GM18498 (cell line): Measurements from ENCODE around the gene MBD3L2B.

ENCODE experiments used
- ATAC-seq: cut with Tn5 transposase; IDR thresholded peaks from one replicate; pipeline ENCODE4 v1.9.1; 2021; ENCODE audit warnings: mild to moderate bottlenecking, moderate library complexity; ENCODE audit not compliant: unreplicated experiment

MBD3L2B gene

DNA sequence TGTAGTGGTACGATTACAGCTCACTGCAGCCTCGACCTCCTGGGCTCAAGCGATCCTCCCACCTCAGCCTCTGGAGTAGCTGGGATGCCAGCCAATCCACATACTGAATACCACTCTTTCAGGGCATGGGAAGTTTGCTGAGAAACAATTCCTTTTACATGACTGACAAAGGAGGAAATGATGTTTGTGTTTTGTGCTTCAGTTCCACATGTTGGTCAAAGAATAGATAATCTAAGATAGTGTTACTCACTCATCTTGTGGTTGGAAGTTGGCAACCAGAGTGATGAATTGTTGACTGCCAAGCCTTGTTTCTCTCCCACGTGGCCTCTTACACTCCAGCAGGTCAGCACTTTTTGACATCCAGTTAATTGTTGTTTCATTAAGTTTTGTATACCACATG, 7.6 kb downstream of the MBD3L2B start:
- ATAC-seq = no peak

GRCh38 chr19:7010722-7011593, 10.3 kb downstream of the MBD3L2B start:
- no peak for ATAC-seq

DNA sequence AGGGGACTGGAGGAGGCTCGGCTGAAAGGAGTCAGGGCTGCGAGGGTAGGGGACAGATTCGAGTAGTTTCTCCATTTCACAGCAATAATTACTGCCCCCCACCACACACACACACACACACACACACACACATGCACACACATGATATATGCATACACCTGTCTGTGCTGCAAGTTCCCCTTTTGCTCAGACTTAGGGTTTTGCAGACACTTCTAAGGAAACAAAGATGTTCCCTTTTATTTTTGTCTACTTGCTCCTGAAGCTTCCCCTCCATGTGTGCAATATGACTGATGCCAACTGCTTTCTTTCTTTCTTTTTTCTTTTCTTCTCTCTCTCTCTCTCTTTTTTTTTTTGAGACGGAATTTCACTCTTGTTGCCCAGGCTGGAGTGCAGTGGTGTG, 13.4 kb downstream of the MBD3L2B start:
- no peak for ATAC-seq

DNA sequence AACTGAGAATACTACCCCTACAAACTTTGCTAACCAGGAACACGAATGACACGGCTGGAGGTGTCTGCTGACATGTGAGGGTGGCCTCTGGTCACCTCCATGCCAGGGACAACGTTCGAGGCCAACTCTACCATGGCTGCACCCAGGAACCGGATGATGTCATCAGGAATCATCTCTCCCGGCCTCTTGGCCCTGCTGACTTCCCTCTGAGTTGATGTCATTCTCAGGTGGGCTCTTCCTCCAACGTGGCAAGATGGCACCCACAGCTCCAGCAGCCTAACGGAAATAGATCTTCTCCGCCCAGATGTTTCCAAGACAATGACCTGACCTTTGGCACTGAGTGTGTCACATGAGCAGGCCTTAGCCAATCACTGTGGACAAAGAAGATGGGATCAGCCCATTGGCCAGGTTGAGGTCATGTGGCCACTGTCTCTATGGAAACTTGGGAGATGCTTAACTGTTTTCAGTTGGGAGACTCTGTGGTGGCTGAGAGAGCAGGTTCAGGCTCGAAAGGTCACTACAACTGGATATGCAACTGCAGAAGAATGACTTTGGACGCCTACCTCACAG, 15.0 kb downstream of the MBD3L2B start:
- ATAC-seq = no peak

GRCh38 chr19:7004313-7004931, 16.8 kb downstream of the MBD3L2B start:
- no peak for ATAC-seq

GRCh38 chr19:7000816-7001215, 20.4 kb downstream of the MBD3L2B start:
- ATAC-seq = no peak

GRCh38 chr19:7000333-7000732, 20.9 kb downstream of the MBD3L2B start:
- no peak for ATAC-seq

DNA sequence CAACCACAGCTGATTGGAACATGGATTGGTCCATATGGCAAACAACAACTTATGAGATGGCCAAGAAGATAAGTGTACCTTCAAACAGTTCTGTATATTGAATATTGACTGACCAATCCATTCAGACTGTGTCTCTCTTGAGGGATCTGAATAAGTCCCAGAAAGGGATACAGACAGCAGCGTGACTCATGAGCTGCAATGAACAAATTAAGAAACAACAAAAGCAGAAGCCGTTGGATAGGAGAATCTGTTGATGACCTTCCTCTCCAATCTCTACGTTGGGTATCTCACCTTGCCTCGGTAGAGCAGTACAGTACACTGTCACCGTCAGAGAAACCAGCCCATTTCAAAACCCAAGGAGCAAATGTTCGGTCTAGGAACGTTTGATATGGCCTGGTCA, 21.3 kb downstream of the MBD3L2B start:
- ATAC-seq = no peak

DNA sequence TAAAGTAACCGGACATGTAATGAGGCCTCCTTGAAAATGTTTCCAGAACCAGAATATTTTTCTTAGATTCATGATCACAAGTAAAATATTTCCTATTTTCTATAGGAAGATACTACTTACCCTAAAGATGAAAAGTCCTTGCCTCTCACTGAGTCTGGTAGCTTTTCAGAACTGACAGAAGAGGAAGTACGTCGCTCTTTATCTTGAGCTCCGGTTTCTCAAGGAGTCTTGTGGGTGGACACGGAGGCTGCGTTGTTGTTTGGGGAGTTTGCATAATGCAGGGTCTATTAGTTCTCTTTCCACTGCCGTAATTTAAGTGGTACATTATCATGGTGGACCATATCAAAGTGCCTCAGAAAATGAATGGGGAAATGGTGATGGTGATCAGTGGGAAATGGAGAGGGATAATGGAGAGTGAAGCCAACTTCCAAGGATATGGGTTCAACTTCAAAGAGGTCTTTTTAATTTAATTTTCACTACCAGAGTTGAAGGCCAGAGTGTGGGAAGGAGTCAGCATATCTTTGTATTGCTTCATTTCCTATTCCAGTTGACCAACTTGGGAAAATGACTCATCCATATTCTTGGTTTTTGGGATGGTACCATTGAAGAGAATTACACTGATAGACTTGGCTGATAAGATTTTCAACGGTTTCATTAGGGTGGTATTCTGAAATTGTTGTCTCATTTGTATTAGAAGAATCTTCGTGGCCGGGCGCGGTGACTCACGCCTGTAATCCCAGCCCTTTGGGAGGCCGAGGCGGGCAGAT, 23.4 kb downstream of the MBD3L2B start:
- no peak for ATAC-seq

DNA sequence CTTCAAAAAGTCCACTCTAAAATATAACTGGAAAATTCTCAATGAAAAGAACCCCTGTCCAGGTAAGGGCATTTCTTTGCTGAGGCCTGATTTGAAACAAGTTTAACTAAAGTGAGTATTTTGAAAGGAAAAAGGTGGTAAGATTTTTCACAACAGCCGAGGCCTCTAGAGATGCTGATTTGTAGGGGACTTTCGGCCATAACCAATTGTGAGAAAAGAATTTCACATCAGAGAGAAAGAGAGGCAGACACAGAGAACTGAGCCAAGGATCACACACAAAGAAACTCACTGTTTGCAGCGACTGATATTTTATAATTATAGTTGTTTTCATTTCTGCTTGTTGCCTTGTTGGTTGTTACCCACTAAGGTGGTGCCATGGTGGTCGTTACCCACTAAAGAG, 24.4 kb downstream of the MBD3L2B start:
- ATAC-seq = no peak

DNA sequence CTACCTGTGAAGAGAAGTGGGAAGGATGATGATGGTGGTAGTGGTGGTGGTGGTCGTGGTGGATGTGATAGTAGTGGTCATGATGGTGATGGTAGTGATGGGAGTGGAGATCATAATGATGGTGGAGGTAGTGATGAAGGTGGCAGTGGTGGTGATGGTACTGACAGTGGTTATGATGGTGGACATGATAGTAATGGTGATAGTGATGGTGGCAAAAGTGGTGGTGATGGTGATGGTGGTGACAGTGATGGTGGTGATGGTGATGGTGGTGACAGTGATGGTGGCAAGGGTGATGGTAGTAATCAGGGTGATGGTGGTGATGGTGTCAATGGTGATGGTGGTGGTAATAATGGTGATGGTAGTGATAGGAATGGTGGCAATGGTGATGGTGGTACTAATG, 26.2 kb downstream of the MBD3L2B start:
- ATAC-seq = no peak

- no peak for ATAC-seq
Observed at GRCh38 chr19:6988257-6988656, 33.0 kb downstream of the MBD3L2B start.

DNA sequence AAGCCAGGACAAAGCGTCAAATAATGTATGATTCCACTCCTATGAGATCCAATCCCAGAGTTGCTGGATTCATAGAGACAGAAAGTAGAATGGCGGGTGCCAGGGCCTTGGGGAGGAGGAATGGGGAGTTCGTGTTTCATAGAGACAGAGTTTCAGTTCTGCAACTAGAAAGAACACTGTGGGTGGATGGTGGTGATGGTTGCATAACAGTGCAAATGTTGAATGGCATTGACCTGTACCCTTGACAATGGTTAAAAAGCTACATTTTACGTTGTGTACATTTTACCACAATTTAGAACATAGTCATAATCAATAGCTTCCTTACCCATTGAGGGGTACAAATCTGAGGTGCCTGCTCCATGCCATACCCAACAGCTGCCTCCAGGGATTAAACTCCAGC, 33.4 kb downstream of the MBD3L2B start:
- ATAC-seq = no peak

- no peak for ATAC-seq
Observed at GRCh38 chr19:6983448-6983847, 37.8 kb downstream of the MBD3L2B start.

DNA sequence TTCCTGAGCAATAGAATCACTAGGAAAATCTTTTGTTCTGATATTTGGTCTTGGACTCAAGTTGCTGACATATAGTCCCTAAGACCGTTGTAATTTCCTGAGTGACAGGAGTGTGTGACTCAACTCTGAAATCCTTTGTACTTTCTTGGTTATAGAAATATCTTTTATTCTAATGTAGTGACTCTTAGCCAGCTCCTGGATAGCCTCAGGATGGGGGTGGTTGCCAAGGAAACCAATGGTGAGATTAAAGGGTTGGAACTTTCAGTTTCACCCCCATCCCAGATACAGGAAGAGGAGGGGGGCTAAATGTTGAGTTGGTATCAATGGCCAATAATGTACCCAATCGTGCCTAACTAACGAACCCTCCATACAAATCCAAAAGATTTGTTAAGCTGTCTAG, 41.8 kb downstream of the MBD3L2B start:
- ATAC-seq = no peak

DNA sequence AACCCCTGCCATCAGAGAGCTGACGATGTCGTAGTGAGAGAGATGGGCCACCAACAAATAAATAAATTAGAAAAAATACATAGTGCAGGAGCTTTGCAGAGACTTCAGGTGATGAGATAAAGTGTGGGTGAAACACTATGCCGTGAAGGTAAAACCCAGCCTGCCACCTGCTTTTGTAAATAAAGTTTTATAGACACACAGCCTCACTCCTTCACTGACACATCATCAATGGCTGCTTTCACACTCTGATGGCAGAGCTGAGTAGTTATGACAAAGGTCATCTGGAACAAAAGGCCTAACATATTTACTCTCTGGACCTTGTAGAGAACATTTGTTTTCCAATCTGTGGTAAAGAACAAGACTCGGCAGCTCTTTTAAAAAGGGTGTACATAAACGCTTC, 45.0 kb downstream of the MBD3L2B start:
- no peak for ATAC-seq

DNA sequence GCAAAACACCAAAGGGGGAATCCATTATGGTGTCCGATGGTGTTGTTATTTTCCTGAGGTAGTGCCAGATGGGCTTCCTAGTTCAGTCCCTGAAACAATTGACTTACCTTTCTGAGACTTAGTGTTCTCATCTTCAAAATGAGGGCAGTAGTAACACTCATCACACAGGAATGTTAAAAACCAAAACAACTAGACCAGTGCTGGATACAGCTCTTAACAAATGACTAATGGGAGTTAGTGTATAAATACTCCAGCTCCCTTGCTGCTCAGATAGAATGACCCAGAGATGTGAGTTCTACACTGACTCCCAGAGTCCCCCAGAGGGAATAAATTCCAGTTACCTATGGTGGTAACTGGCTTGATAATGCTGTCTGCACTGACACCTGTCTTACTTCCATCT, 49.9 kb downstream of the MBD3L2B start:
- no peak for ATAC-seq

DNA sequence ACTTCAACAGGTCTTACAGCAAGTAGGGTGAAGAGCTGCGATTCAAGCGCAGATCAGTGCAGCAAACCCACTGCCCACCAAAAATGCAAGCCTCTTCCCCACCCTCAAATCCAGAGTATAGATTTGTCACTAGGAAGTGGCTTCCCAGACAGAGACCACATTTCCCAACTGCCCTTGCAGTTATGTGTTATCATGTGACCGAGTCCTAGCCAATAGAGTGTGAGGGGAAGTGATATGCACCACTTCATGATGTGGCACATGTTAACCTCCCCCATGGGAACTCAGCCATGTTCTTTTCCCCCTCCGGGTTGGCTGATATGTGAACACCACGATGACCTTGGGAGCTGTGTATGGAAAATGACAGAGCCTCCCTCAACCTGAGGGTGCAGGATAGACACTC, 50.8 kb downstream of the MBD3L2B start:
- ATAC-seq = no peak

- ATAC-seq = no peak
Observed at GRCh38 chr19:6970021-6970420, 51.2 kb downstream of the MBD3L2B start.

- ATAC-seq = no peak
Observed at GRCh38 chr19:6969490-6969889, 51.7 kb downstream of the MBD3L2B start.
